K562 (cell line): ENCODE measurements around the gene FAM174C. TPM values are rescaled to one million over a fixed set of nuclear protein-coding genes. Genes with fewer than 3 reads are reported as not detected.

ENCODE experiments used
- ADNP ChIP-seq: fragments of 200-800 bp; sonication (Bioruptor generic); IDR thresholded peaks from 2 replicates; pipeline ENCODE4 v1.6.1; 2016; ENCODE audit warnings: missing genetic modification characterization, missing compliant biosample characterization
- BACH1 ChIP-seq: fragments of 200-800 bp; sonication (Bioruptor generic); IDR thresholded peaks from 2 replicates; pipeline ENCODE4 v1.6.1; 2016; ENCODE audit warnings: missing genetic modification characterization, missing compliant biosample characterization
- EWSR1 ChIP-seq: fragments of 450-650 bp; IDR thresholded peaks from 2 replicates; pipeline ENCODE4 v1.6.1; 2018; ENCODE audit warnings: borderline replicate concordance, mild to moderate bottlenecking, low read depth, moderate library complexity; ENCODE audit not compliant: partially characterized antibody
- FOXA3 ChIP-seq, 2 experiments: fragments of 450-650 bp in 1 of 2; sonication (generic) in 1 of 2; formaldehyde crosslinking; IDR thresholded peaks in 1 of 2; conservative IDR thresholded peaks in 1 of 2; 2 replicates each; pipeline versions ENCODE4 v1.4.0 to v1.8.0; 2020 to 2022; ENCODE audit warnings: mild to moderate bottlenecking in 2 of 2, missing genetic modification reagents in 1 of 2
- HDAC6 ChIP-seq: IDR thresholded peaks from 2 replicates; pipeline ENCODE4 v1.6.1; 2012; ENCODE audit warnings: low read depth, mild to moderate bottlenecking, control low read depth, inconsistent platforms, low read length, moderate library complexity
- HNRNPH1 ChIP-seq: fragments of 200-400 bp; formaldehyde crosslinking; optimal IDR thresholded peaks from 2 replicates; pipeline ENCODE3; 2017; ENCODE audit warnings: low read depth, mild to moderate bottlenecking, low read length, moderate library complexity
- ILK ChIP-seq: fragments of 450-650 bp; IDR thresholded peaks from 2 replicates; pipeline ENCODE4 v1.6.1; 2016; ENCODE audit warnings: missing genetic modification characterization, low read depth, mild to moderate bottlenecking, missing compliant biosample characterization, moderate library complexity, borderline replicate concordance
- PATZ1 ChIP-seq: fragments of 250-450 bp; sonication (Bioruptor Pico); IDR thresholded peaks from 2 replicates; pipeline ENCODE4 v1.5.0; 2020; ENCODE audit warnings: mild to moderate bottlenecking, borderline replicate concordance
- RREB1 ChIP-seq: fragments of 250-450 bp; sonication (Bioruptor Pico); IDR thresholded peaks from 2 replicates; pipeline ENCODE4 v1.4.0; 2020
- SMC3 ChIP-seq: conservative IDR thresholded peaks from 2 replicates; pipeline ENCODE4 v1.6.1; 2011; ENCODE audit warnings: low read depth, low read length, improper control_type of control experiment; ENCODE audit not compliant: insufficient read depth
- ZBED1 ChIP-seq: IDR thresholded peaks from 2 replicates; pipeline ENCODE4 v1.6.1; 2014
- ZNF507 ChIP-seq: conservative IDR thresholded peaks from 2 replicates; pipeline ENCODE4 v1.6.1; 2017; ENCODE audit warnings: missing genetic modification characterization, missing compliant biosample characterization
- polyA plus RNA-seq, 8 experiments: library from polyadenylated mRNA; depleted of rRNA in 4 of 8; stranded (reverse) in 5 of 8; unstranded in 3 of 8; fragments of >200 nt; fragmentation: Nextera tagmentation in 2 of 8; fragmentation: Illumina TruSeq in 1 of 8; extraction: Ambion mirVana in 2 of 8; extraction: Trizol in 1 of 8; gene quantifications; 2 replicates each; pipeline versions ENCODE4 v1.2.1 to v1.2.3, GENCODE V29; 2011 to 2014; ENCODE audit warnings: inconsistent platforms in 1 of 8, missing spikeins in 1 of 8
- total RNA-seq, 7 experiments: library from RNA; depleted of rRNA in 6 of 7; stranded (reverse); fragments of >200 nt in 6 of 7; fragmentation: Illumina TruSeq in 2 of 7; extraction: Trizol in 2 of 7; gene quantifications; 2 replicates each; pipeline versions ENCODE4 v1.2.1 to v1.2.3, GENCODE V29; 2011 to 2021; ENCODE audit warnings: low replicate concordance in 1 of 7
- TF ChIP-seq, protein P1 (sequence below): fragments of 450-650 bp; formaldehyde crosslinking; conservative IDR thresholded peaks from 2 replicates; pipeline ENCODE4 v1.4.0; 2022; ENCODE audit warnings: mild to moderate bottlenecking, missing genetic modification characterization
- TF ChIP-seq, protein P2 (sequence below): fragments of 250-450 bp; sonication (Bioruptor Pico); IDR thresholded peaks from 2 replicates; pipeline ENCODE4 v1.8.0; 2021; ENCODE audit warnings: mild to moderate bottlenecking, moderate library complexity
- TF ChIP-seq, protein P3 (sequence below): IDR thresholded peaks from 2 replicates; pipeline ENCODE4 v1.6.1; 2011; ENCODE audit not compliant: insufficient read length; ENCODE audit errors: extremely low read depth

Gene FAM174C
- total and polyA plus RNA-seq, 9 of the 15 experiments (the other 6 are each of a cell fraction or from before 2014, with no cell fraction given): 0.66 to 89.6 (median 20.3) TPM

GRCh38 chr19:1315470-1316166 lies 40.3 kb downstream of the FAM174C start (continued):
- TF ChIP-seq, protein P1, sequence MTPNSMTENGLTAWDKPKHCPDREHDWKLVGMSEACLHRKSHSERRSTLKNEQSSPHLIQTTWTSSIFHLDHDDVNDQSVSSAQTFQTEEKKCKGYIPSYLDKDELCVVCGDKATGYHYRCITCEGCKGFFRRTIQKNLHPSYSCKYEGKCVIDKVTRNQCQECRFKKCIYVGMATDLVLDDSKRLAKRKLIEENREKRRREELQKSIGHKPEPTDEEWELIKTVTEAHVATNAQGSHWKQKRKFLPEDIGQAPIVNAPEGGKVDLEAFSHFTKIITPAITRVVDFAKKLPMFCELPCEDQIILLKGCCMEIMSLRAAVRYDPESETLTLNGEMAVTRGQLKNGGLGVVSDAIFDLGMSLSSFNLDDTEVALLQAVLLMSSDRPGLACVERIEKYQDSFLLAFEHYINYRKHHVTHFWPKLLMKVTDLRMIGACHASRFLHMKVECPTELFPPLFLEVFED (CRISPR knock-in tag): no peak
- no peak for TF ChIP-seq BACH1
- 0 out of 2 replicates have a peak, but pooled peaks have one; percentile 81 for TF ChIP-seq HDAC6
- TF ChIP-seq, protein P2, sequence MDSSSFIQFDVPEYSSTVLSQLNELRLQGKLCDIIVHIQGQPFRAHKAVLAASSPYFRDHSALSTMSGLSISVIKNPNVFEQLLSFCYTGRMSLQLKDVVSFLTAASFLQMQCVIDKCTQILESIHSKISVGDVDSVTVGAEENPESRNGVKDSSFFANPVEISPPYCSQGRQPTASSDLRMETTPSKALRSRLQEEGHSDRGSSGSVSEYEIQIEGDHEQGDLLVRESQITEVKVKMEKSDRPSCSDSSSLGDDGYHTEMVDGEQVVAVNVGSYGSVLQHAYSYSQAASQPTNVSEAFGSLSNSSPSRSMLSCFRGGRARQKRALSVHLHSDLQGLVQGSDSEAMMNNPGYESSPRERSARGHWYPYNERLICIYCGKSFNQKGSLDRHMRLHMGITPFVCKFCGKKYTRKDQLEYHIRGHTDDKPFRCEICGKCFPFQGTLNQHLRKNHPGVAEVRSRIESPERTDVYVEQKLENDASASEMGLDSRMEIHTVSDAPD (CRISPR knock-in tag): no peak
- peak; percentile 40 for TF ChIP-seq SMC3
- 0 out of 2 replicates have a peak, but pooled peaks have one; percentile 11 for TF ChIP-seq ADNP (tag)
- TF ChIP-seq FOXA3 (CRISPR knock-in tag; conservative IDR thresholded peaks at IDR 0.05 in 1 of 2, IDR thresholded peaks at IDR 0.05 in 1 of 2): no peak
- no peak for TF ChIP-seq HNRNPH1
- TF ChIP-seq ZBED1: peak; percentile 54; the same call in 1 of the 2 replicates
- TF ChIP-seq ZNF507 (tag): no peak
- TF ChIP-seq RREB1 (CRISPR knock-in tag): no peak
- TF ChIP-seq EWSR1: no peak
- TF ChIP-seq PATZ1 (CRISPR knock-in tag): peak; percentile 51; the same call in 1 of the 2 replicates
- TF ChIP-seq, protein P3, sequence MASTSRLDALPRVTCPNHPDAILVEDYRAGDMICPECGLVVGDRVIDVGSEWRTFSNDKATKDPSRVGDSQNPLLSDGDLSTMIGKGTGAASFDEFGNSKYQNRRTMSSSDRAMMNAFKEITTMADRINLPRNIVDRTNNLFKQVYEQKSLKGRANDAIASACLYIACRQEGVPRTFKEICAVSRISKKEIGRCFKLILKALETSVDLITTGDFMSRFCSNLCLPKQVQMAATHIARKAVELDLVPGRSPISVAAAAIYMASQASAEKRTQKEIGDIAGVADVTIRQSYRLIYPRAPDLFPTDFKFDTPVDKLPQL: no peak
- TF ChIP-seq ILK (tag): no peak
